ENCODE measurements around the gene ELK3. TPM values are rescaled to one million over a fixed set of nuclear protein-coding genes. Genes with fewer than 3 reads are reported as not detected.

Gene ELK3
- total and polyA plus RNA-seq, 2 experiments from 2014 or later, result 5.5 to 8.3 TPM

- Mint-ChIP-seq H3K4me1 (peaks cover 5% of the 10 kb centered on the region; the same call in 2 of the 3 replicates), H3K27me3 (ENCODE audit: insufficient read depth, low read depth, poor library complexity) (peaks cover 4% of the 10 kb centered on the region), H3K36me3 (ENCODE audit: low read depth) (no peaks in the 10 kb centered on the region), H3K9me3 (no peaks in the 10 kb centered on the region), H3K4me3 (no peak overlapping the region), H3K27ac (no peak overlapping the region)
- Histone ChIP-seq H3K4me2 (no peak overlapping the region), H3K4me3 (no peak overlapping the region), H3K27ac (ENCODE audit: low read depth) (no peak overlapping the region), H3K9me2 (ENCODE audit: insufficient read depth) (no peaks in the 10 kb centered on the region; the same call in 1 of the 2 replicates), H4K20me1 (replicated peaks; ENCODE audit: insufficient read depth) (no peaks in the 10 kb centered on the region), H3K27me3 (ENCODE audit: insufficient read depth) (peaks cover 9% of the 10 kb centered on the region; the same call in 1 of the 2 replicates), H3K36me3 (ENCODE audit: insufficient read depth) (no peaks in the 10 kb centered on the region), H2AFZ (no peak overlapping the region), H3K4me1 (ENCODE audit: insufficient read depth) (no peaks in the 10 kb centered on the region), H3F3A (replicated peaks; ENCODE audit: low read depth) (no peaks in the 10 kb centered on the region), H3K79me2 (replicated peaks; ENCODE audit: insufficient read depth) (no peaks in the 10 kb centered on the region)
- DNase-seq (ENCODE audit: low spot score) (no peak), ATAC-seq (no peak)
- TF ChIP-seq NANOG (IDR thresholded peaks at IDR 0.05; ENCODE audit: borderline replicate concordance), result no peak
- TF ChIP-seq ETS1 (IDR thresholded peaks at IDR 0.05), result no peak
- no peak for TF ChIP-seq STAT1 (IDR thresholded peaks at IDR 0.05; ENCODE audit: unreplicated experiment)
These were observed 6.2 kb upstream of the ELK3 start for GRCh38 chr12:96187956-96188355.

GRCh38 chr12:96189781-96190180 is 4.4 kb upstream of the ELK3 start:
- no peak for ATAC-seq

More at GRCh38 chr12:96189781-96190180, 4.4 kb upstream of the ELK3 start:
- H3K27me3 ChIP-seq (ENCODE audit: insufficient read depth), result peaks cover 18% of the 10 kb centered on the region
- Mint-ChIP-seq H3K4me1 (peaks cover 5% of the 10 kb centered on the region; the same call in 2 of the 3 replicates), H3K4me3 (no peak overlapping the region), H3K36me3 (ENCODE audit: low read depth) (no peaks in the 10 kb centered on the region), H3K27ac (no peak overlapping the region), H3K9me3 (no peaks in the 10 kb centered on the region; the same call in 2 of the 3 replicates), H3K27me3 (ENCODE audit: insufficient read depth, low read depth, poor library complexity) (peaks cover 12% of the 10 kb centered on the region)
- no peaks in the 10 kb centered on the region for H3K79me2 ChIP-seq (replicated peaks; ENCODE audit: insufficient read depth)
- no peak overlapping the region for H3K27ac ChIP-seq (ENCODE audit: low read depth)
- H3K9me2 ChIP-seq (ENCODE audit: insufficient read depth), result no peaks in the 10 kb centered on the region
- no peak overlapping the region for H3K4me2 ChIP-seq
- no peaks in the 10 kb centered on the region for H3K4me1 ChIP-seq (ENCODE audit: insufficient read depth)
- DNase-seq (ENCODE audit: low spot score), result no peak
- TF ChIP-seq ZNF114 (CRISPR knock-in tag; IDR thresholded peaks at IDR 0.05) (no peak), STAT1 (IDR thresholded peaks at IDR 0.05; ENCODE audit: unreplicated experiment) (no peak), CTCF (conservative IDR thresholded peaks at IDR 0.05; ENCODE audit: low read depth in 2 of 2) (no peak), JUNB (IDR thresholded peaks at IDR 0.05; ENCODE audit: unreplicated experiment) (no peak), EZH2 (IDR thresholded peaks at IDR 0.05; ENCODE audit: low read depth, unreplicated experiment) (no peak), REST (IDR thresholded peaks at IDR 0.05; ENCODE audit: unreplicated experiment) (no peak), POLR2AphosphoS5 (IDR thresholded peaks at IDR 0.05; ENCODE audit: low read depth) (no peak), ETS1 (IDR thresholded peaks at IDR 0.05) (no peak), ZNF331 (CRISPR knock-in tag; IDR thresholded peaks at IDR 0.05; ENCODE audit: low read depth) (no peak)
- no peaks in the 10 kb centered on the region for H4K20me1 ChIP-seq (replicated peaks; ENCODE audit: insufficient read depth)
- H3K36me3 ChIP-seq (ENCODE audit: insufficient read depth), result no peaks in the 10 kb centered on the region
- no peaks in the 10 kb centered on the region for H3F3A ChIP-seq (replicated peaks; ENCODE audit: low read depth)
- no peak overlapping the region for H2AFZ ChIP-seq
- H3K4me3 ChIP-seq, result no peak overlapping the region

All from GM23338 (cell line).